Germinal center (tissue), 1 donor: ENCODE data around the gene CDC16.
"Not testable (repeated sequence)": the region's sequence is repeated elsewhere in the genome, so short reads cannot be mapped to it uniquely, and the experiment has no call there.

Experiments
- DNase-seq: peaks from one replicate; pipeline ENCODE4 v3.0.0; 2012; ENCODE audit warnings: mixed read lengths, low spot score

CDC16 gene

DNA sequence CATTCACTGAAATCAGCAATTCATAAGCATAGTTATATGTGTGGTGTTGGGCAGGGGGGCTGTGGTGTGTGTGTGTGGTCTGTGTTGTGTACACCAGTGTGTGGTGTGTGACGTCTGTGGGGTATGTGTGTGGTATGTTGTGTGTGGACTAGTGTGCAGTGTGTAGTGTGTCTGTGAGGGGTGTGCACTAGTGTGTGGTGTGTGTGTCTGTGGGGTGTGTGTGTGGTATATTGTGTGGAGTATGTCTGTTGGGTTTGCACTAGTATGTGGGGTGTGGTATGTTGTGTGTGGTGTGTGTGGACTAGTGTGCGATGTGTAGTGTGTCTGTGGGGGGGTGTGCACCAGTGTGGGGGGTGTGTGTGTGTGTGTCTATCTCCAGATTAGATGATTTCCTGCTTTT, 7.2 kb upstream of the CDC16 start:
- no peak for DNase-seq

DNA sequence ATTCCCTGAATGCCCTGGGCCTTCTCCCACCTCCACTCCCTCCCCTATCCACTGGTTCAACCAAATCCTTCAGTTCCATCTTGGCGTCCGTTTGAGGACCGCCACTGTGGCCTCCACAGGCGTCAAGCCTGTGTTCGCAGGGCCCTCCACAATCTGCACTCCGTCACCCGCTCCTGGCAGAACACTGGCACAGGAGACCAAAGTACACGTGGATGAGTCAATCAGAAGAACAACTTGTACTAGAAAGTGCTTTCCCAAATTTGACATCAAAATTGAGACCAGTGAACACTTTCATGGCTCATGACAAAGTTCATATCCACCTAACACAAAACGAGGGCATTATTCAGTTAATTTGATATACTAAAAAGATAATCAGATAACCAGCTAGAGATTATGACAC, 6.5 kb upstream of the CDC16 start:
- no peak for DNase-seq

DNA sequence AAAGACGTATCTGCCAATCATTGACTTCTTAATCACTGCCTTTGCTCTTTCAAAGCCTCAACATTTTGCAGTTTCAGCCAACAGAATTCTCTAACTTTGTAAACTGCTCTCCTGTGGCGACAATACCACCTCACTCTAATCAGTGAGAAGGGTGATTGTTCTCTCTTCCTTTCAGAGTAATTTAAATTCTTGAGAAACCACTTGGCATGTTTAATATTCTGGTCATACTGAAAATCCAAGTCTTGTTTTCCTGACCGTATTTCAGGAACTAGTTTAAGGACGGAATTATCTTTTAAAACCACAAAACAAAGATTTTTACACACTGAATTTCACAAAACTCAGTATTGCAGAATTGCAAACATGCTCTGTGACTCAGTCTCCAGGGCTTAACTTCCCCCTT, 5.2 kb upstream of the CDC16 start:
- no peak for DNase-seq

DNA sequence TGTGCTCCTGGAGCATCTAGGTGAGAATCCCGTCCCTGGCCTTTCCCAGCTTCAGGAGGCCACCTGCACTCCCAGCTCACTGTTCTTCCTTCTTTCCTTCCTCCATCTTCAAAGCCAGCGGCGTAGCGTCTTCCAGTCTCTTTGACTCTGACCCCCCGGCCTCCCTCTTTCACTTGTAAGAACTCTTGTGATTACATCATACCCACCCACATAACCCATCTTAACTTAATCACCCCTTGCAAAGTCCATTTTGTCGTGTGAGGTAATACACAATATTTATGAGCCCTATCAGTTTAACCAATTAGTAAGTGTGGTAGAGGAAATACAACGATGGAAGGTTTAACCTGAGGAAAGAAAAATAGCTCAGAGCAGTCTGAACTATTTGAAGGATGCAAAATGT, 4.6 kb upstream of the CDC16 start:
- no peak for DNase-seq

DNA sequence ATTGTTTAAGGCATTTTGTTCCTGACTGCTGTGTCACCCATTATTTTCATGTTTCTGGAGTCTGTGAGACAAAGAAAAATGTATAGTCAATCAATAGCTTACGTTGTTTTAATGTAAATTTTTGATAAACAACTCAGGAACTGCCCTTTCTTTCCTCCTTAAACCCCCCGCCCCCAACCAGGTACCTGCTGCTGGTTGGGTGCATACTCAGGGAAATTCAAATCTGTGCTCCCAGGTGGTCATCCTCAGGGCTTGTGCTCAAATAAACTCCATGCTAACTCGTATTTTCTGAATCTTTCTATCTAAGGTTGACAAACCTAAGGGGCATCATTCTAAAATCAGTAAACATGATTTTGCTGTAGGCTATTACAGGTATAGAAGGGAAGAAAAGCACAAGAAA, 4.1 kb upstream of the CDC16 start:
- no peak for DNase-seq

DNA sequence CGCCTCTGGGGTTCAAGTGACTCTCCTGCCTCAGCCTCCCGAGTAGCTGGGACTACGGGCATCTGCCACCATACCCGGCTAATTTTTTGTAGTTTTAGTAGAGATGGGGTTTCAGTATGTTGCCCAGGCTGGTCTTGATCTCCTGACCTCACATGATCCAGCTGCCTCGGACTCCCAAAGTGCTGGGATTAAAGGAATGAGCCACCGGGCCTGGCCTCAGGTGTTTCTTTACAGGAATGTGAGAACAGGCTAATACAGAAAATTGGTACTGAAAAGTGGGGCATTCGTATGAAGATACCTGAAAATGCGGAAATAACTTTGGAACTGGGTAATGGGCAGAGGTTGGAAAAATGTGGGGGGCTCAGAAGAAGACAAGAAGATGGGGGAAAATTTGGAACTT, 2.8 kb upstream of the CDC16 start:
- DNase-seq = no peak

DNA sequence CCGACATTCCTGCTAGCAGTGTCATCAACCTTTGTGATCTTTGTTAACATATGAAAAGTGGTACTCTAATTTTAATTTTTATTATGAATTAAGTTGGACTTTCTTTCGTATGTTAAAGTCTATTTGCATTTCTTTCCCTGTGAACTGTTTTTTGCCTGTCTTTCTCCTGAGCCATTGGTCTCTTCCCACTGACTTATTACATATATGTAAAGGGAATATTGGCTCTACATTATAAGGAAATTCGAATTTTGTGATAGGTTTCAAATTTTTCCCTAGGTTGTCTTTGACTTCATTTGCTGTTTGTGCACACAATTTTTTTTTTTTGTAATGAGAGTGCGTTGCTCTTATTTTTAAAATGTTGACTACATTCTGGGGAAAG, 442 bp upstream of the CDC16 start:
- no peak for DNase-seq

DNA sequence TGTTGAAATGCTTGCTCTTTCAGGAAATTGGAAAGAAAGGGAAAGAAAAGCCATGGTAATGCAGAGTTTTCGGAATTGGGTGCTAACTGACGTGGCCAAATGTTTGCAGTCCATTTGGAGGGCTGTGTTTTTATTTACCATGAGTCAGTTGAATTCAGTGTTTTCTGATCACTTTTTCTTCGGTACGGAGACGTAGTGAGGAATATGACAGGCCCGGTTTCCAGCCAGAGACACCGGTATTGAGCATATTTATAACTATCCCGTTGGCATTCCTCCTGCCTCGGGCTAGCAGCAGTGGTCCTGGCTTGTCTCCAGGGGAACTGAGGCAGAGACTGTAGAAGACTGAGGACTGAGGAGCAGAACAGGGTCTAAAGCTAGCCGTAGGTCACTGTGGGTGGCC, 1.0 kb downstream of the CDC16 start:
- no peak for DNase-seq

DNA sequence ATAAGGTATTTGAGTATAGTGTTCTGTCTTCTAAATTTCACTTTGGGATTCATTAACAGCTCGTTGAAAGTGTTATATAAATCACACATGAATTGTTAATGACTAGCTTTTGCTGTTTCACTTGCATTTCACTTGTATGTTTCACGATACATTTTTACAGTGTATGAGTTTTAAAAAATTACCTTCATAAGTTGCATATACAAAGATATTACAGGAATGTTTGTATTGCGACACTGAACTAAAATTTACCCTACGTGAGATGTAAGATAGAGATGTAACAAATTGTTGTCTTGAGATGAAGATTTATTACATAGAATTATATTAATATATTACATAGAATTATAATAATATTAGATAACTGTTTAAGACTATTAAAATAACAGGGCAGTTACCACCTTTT, 1.5 kb downstream of the CDC16 start:
- no peak for DNase-seq

DNA sequence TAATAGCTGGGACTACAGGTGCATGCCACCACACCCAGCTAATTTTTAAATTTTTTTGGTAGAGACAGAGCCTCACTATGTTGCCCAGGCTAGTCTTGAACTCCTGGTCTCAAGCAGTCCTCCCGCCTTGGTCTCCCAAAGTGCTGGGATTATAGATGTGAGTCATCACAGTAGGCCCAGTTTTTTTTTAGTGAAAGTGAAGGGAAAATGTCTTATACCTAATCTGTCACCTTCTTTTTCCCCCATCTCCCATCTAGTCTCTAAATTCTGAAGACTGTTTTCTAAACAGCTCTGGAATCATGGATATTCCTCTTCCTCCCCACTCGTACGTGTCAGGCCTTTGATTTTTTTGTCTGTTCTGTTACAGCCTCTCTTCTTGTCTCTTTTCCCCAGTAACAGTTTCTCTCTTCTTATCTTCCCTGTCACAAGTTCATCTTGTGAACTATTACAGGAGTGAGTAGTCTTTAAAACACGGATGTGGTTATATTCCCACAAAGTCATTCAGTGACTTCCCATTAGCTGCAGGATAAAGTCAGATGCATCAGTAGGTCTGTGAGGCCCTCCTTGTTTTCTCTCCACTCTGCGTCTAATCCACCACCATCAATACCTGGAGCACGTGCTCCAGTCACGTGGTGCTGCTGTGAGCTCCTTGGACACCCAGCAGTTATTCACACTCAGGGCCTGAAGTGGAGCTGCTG, 2.9 kb downstream of the CDC16 start:
- DNase-seq = no peak

DNA sequence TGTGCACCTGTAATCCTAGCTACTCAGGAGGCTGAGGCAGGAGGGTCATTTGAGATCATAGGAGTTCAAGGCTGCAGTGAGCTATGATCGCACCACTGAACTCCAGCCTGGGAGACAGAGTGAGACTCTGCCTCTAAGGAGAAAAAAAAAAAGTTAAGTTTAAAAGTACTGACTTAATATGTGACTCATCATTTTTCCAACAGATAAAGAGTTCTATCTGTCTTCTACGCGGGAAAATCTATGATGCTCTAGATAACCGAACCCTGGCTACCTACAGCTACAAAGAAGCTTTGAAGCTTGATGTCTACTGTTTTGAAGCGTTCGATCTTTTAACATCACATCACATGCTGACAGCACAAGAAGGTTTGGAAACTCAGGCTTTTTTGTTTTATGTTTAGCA, 7.2 kb downstream of the CDC16 start:
- DNase-seq = no peak

DNA sequence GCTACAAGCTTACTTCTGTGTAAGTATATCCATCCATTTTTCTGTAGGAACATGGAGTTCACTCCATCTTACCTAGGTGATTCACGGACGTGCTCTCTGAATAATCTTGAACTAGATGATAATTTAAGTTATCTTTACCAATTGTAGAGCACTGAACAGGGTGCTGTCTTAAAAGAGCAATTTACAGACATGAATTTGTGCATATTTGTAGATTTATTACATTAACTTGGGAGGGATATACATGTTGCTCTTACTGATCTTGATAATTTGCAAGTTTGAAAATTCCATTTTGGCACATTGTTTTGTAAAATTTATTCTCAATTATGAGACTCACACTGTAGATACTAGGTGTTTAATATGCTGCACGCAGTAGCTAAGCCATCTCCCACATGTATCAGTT, 9.3 kb downstream of the CDC16 start:
- DNase-seq = no peak

DNA sequence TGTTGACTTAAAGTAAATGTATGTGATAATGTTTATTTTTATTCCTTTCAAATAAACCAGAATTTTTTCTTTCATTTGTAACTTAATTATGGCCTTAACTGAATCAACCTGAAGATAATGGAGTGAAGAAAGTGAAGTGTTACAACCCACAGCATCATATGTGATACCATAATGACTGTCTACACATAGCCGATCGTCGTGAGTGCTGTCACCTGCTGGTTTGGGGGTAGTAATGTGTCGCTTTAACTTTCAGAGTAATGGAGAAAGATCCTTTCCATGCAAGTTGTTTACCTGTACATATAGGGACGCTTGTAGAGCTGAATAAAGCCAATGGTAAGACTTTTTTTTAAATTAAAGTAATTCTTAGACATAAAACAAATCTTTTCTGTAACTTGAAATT, 9.9 kb downstream of the CDC16 start:
- no peak for DNase-seq

DNA sequence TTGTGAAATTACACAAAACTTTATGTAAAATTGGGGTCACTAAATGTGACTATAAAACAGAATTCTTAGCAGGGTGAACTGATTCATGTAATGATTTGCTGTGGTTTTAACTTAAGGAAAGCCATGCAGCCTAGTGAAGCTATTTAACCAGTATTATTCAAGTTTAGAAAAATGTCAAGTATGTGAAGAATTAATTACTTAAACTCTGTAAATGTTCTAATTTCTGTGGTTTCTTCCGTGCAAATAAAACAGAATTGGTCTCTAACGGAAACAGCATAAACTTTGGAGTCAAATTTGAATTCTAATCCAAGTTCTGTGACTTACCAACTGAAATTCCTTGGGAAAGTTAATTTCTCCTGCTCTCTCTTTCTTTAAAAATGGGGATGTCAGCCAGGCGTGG, 13.3 kb downstream of the CDC16 start:
- no peak for DNase-seq

DNA sequence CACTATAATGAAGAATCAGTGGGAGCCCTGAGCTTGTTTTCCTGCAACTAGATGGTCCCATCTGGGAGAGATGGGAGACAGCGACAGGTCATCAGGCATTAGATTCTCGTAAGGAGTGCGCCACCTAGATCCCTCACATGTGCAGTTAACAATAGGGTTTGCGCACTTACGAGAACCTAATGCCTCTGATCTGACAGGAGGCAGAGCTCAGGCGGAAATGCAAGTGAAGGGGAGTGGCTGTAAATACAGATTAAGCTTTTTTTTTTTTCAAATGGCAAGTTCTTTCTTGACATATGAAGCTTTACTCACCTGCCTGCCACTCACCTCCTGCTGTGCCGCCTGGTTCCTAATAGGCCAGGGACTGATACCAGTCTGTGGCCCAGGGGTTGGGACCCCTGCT, 14.4 kb downstream of the CDC16 start:
- DNase-seq = no peak

DNA sequence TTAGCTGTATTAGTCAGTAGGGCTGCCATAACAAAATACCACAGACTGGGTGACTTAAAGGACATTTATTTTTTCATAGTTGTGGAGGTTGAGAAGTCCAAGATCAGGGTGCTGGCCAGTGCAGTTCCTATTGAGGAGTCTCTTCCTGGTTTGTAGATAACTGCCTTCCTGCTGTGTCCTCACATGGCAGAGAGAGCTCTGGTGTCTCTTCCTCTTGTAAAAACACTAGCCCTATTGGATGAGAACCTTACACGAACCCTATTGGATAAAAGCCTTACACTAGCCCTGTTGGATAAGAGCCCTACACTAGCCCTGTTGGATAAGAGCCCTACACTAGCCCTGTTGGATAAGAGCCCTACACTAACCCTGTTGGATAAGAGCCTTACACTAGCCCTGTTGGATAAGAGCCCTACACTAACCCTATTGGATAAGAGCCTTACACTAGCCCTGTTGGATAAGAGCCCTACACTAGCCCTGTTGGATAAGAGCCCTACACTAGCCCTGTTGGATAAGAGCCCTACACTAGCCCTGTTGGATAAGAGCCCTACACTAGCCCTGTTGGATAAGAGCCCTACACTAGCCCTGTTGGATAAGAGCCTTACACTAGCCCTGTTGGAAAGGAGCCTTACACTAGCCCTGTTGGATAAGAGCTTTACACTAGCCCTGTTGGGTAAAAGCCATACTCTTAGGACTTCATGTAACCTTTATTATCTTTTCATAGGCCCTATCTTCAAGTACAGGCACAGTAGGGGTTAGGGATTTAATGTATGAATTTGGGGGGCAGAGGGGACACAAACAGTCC, 17.1 kb downstream of the CDC16 start:
- DNase-seq = not testable (repeated sequence)

DNA sequence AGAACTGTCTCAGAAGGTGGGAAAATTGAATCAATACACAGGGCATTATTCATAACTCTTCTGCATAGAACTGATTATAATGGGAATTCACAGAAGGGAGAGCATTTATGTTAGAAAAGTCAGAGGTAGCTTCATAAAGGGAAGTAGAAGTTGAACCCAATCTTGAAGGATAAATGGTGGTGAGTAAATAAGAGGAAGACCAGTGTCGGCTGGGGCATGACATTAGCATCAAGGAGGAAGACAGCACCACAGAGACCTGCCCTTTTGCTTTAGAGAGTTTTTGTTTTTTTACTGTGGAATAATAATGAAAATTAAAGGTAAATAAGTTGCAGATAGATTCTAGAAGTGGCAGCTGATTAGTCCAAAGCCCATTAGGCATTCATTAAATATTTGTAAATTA, 21.9 kb downstream of the CDC16 start:
- DNase-seq = no peak

DNA sequence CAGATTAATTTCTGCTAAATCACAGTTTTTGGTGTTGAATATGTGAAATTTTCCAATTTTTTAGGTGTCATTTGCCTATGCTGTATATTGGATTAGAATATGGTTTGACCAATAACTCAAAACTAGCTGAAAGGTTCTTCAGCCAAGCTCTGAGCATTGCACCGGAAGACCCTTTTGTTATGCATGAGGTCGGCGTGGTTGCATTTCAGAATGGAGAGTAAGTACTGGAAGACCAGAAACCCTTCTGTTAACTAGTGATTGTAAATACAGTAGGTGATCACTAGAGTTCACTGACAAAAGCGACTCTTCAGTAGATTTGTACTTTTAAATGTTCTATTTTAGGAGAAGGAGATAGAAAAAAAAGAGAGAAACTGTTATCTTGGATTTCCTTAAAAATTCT, 22.3 kb downstream of the CDC16 start:
- DNase-seq = no peak

DNA sequence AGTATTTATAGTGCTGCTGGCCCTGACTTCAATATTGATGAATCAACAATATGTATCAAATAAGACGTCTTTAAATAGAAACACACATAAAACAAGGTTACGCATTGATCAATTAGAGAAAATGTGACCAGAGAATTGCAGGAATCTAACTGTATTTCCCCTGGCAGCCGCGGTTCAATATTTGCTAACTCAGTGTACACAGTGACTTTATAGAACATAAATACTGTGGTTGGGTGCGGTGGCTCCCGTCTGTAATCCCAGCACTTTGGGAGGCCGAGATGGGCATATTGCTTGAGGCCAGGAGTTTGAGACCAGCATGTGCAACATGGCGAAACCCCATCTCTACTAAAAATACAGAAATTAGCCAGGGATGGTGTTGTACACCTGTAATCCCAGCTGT, 23.9 kb downstream of the CDC16 start:
- DNase-seq = no peak

DNA sequence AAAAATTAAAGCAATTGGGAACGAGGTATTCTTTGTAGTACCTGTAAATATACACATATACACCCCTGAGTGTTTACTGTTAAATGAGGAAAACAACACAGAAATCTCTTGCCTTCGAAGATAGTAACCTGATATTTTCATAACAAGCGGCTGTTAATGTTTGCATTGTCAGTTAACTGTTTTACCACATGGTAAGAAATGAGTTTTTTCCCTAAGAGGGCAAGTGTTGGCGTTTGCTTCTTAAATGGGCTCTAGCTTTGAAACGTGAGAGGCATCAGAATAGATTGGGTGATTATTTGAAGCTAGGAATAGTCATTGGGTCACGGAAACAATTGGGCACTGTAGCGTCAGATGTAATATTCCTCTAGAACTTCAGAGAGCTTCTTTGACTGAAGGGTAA, 24.7 kb downstream of the CDC16 start:
- no peak for DNase-seq

DNA sequence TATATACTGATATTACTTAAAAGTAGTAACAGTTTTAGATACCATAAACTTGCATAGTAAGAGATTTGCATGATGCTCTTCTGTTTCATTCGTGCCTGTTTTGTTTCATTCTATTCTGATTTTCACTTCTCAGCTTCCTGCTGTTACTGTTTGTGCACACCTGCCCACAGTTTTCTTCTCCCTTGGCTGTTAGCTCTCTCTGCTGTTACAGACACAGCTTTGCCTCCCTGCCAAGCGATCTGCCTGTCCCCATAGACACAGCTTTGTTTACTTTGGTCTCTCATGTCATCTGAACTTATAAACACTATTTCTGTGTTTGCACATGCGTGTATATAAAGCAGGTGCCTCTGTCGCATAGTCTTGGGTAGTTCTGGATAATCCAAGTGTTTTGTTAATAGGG, 25.3 kb downstream of the CDC16 start:
- no peak for DNase-seq

DNA sequence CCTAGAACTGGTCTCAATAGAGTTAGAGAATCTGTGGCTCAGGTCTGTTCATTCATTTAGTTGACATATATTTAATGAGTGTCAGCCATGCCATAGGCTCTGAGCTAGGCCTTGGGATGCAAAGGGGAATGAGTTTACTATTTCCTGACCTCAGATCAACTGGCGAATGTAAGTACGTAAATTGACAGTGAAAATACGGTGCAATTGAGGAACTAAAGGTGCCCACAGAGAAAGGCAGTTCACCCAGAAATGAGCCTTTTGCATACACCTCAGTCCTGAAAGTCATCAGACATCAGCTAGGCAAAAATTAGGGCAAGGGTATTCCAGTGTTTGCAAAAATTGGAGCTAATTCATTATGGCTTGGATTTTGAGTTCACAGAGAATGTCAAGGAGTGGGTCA, 26.1 kb downstream of the CDC16 start:
- DNase-seq = no peak

DNA sequence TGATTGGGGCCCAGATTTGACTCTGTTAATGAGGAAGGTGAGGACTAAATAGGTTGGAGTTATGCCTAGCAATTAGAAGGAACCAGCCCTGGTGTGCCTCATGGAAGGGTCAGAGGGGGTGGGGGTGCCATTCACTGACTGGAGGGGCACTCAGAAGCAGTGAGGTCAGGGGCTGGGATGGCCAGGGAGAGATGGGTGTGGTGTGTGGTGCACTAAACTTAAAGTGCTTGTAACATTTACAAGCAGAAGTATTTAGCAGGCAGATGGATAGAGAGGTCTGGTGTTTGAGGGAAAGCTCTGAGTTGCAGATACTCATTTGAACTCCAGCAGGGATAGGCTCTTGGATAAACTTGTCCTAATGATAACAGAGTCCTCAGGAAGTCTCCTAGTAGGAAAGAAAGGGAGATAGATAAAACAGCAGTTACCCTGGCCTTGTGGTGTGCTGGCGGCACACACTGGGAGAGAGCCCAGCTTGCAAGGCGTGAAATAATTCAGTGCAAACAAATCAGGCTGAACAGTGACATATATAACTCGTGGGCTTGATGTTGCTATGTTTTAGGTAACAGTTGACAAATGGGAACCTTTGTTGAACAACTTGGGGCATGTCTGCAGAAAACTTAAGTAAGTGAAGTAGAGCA, 26.8 kb downstream of the CDC16 start:
- DNase-seq = no peak

DNA sequence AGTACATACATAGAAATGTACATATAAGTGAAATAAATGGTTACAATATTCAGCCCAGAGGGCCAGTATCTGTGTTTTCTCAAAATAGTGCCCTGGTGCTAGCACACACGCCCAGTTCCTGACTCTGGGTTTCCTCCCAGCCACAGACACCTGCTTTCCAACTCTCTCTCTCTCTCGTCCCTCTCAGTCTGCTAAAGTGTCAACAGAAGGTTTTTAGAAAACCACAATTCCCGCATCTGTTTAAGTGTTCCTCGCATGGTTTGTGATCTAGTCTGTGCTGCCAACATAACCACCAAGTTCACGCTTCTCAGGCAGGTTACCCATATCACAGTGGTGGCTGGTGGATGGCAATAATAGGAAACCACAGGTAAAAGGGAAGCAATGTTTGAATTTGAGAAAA, 28.9 kb downstream of the CDC16 start:
- DNase-seq = no peak
